Epithelial cell of esophagus (primary cell): ENCODE data around the gene OBSL1.

Experiments
- DNase-seq: peaks from one replicate; pipeline ENCODE4 v3.0.0; 2010; ENCODE audit warnings: low read depth
- H3K4me3 ChIP-seq: 2 replicates; pipeline ENCODE4 v1.5.1; 2011; ENCODE audit warnings: mild to moderate bottlenecking, low read length, control low read depth
- TF ChIP-seq, protein P1 (sequence below): IDR thresholded peaks from 2 replicates; pipeline ENCODE4 v1.5.1; 2011; ENCODE audit warnings: low read depth, mild to moderate bottlenecking, low read length, control low read depth, inconsistent platforms; ENCODE audit not compliant: insufficient read depth; ENCODE audit errors: missing control alignments

Gene OBSL1

DNA sequence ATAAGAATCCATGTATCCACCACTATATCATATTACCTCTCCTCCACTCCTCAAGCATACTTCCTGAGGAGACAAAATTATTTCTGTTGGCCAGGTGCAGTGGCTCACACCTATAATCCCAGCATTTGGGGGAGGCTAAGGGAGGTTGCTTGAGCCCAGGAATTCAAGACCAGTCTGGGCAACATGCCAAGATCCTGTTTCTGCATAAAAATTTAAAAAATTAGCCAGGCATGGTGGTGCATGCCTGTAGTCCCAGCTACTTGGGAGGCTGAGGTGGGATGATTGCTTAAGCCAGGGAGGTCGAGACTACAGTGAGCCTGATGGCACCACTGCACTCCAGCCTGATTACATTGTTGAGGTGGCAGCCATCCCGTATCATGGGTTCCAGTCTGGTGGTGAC lies 10.0 kb upstream of the OBSL1 start:
- no peak overlapping the region for H3K4me3 ChIP-seq
- TF ChIP-seq, protein P1, sequence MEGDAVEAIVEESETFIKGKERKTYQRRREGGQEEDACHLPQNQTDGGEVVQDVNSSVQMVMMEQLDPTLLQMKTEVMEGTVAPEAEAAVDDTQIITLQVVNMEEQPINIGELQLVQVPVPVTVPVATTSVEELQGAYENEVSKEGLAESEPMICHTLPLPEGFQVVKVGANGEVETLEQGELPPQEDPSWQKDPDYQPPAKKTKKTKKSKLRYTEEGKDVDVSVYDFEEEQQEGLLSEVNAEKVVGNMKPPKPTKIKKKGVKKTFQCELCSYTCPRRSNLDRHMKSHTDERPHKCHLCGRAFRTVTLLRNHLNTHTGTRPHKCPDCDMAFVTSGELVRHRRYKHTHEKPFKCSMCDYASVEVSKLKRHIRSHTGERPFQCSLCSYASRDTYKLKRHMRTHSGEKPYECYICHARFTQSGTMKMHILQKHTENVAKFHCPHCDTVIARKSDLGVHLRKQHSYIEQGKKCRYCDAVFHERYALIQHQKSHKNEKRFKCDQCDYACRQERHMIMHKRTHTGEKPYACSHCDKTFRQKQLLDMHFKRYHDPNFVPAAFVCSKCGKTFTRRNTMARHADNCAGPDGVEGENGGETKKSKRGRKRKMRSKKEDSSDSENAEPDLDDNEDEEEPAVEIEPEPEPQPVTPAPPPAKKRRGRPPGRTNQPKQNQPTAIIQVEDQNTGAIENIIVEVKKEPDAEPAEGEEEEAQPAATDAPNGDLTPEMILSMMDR: no peak
- no peak for DNase-seq

GRCh38 chr2:219578811-219579613 lies 7.7 kb upstream of the OBSL1 start:
- DNase-seq: peak; percentile 65
- TF ChIP-seq, protein P1: no peak
- H3K4me3 ChIP-seq: no peak overlapping the region

GRCh38 chr2:219576505-219577388 lies 5.4 kb upstream of the OBSL1 start:
- TF ChIP-seq, protein P1: no peak
- peak; percentile 36 for DNase-seq
- no peak overlapping the region for H3K4me3 ChIP-seq

DNA sequence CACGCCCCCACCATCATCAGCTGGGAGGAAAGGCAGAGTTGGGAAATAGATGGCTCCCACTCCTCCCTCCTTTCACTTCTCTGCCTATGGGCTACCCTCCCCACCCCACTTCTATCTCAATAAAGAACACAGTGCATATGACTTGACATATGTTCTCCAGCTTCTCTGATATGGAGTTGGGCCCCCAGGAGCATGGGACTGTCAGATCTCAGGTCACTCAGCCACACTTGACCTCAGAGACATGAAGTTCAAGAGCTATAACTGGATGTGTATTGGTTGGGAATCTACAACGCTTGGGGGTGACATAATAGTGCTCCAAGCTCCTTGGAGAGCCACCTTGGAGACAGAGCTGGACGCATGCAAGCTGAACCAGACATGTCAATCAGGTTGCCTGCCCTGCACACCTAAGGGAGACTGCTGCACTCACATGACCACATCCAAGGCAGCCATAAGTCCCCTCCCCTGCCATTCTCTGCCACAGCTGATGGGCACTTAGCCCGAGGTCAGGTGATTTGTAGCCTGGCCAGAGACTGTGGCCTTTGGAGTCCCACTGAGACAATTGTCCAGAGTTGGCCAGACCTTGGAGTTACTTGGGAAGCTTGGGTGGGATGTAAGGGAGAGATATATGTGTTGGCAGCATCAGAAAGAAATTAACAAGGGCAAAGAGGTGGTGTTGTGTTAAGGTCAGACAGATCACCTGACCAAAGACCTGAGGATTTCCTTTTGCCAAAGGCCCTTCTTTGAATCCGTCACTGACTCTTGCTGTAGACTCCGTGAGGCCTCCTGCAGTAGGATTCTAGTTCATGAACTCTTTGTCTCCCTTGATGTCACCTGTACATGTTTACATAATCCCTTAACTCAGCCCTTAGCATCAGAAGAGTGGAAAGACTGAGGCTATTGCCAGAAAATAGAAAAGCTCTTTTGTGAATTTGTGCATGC lies 4.5 kb upstream of the OBSL1 start:
- no peak overlapping the region for H3K4me3 ChIP-seq
- no peak for DNase-seq
- TF ChIP-seq, protein P1: no peak

DNA sequence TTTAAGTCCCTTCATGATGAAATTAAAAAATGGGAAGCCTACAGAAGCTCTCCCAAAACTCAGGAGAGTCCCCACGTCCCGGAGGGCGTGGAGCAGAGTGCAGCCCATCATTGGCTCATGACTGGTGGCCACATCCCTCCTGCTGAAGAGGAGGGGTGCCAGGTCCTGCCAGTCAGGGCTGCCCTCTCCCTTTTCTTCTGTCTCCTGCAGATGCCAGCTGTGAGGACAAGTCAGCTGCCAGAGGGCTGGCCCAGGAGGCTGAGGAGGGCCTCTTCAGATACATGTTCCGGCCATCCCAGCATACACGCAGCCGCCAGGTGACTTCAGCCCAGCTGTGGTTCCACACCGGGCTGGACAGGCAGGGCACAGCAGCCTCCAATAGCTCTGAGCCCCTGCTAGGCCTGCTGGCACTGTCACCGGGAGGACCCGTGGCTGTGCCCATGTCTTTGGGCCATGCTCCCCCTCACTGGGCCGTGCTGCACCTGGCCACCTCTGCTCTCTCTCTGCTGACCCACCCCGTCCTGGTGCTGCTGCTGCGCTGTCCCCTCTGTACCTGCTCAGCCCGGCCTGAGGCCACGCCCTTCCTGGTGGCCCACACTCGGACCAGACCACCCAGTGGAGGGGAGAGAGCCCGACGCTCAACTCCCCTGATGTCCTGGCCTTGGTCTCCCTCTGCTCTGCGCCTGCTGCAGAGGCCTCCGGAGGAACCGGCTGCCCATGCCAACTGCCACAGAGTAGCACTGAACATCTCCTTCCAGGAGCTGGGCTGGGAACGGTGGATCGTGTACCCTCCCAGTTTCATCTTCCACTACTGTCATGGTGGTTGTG lies 3.4 kb upstream of the OBSL1 start:
- no peak overlapping the region for H3K4me3 ChIP-seq
- no peak for DNase-seq

More for the DNA sequence above, 3.4 kb upstream of the OBSL1 start:
- TF ChIP-seq, protein P1: no peak
